RKO (cell line): Measurements from ENCODE around the gene BGN.

Experiments used
- DNase-seq: peaks from one replicate; pipeline ENCODE4 v3.0.0-alpha.2; 2016; ENCODE audit warnings: low spot score

The BGN gene

GRCh38 chrX:153507484-153508178 lies 12.9 kb downstream of the BGN start:
- DNase-seq: peak; percentile 67

- no peak for DNase-seq
Measured at GRCh38 chrX:153509592-153509991, 14.8 kb downstream of the BGN start.

- DNase-seq: no peak
Measured at GRCh38 chrX:153510383-153510782, 15.6 kb downstream of the BGN start.

GRCh38 chrX:153511784-153512500 lies 17.2 kb downstream of the BGN start:
- DNase-seq: no peak

- no peak for DNase-seq
Measured at GRCh38 chrX:153512501-153512893, 17.7 kb downstream of the BGN start.

- DNase-seq: no peak
Measured at GRCh38 chrX:153513265-153513664, 18.5 kb downstream of the BGN start.

- DNase-seq: no peak
Measured at GRCh38 chrX:153514259-153514658, 19.5 kb downstream of the BGN start.

- DNase-seq: no peak
Measured at GRCh38 chrX:153515435-153515834, 20.7 kb downstream of the BGN start.

GRCh38 chrX:153516073-153516472 lies 21.3 kb downstream of the BGN start:
- no peak for DNase-seq

- no peak for DNase-seq
Measured at GRCh38 chrX:153517423-153517822, 22.6 kb downstream of the BGN start, which contains the start of gene ATP2B3. TSS of gene ATP2B3 (plus strand) at chrX:153517642. CDS start at chrX:153536248, 18,606 bp downstream.

GRCh38 chrX:153517946-153518834 lies 23.4 kb downstream of the BGN start:
- DNase-seq: no peak

GRCh38 chrX:153519569-153520286 lies 24.9 kb downstream of the BGN start:
- DNase-seq: peak; percentile 8

GRCh38 chrX:153520287-153520917 lies 25.6 kb downstream of the BGN start:
- DNase-seq: no peak

- DNase-seq: no peak
Measured at GRCh38 chrX:153521034-153521433, 26.3 kb downstream of the BGN start.

GRCh38 chrX:153522259-153522658 lies 27.5 kb downstream of the BGN start:
- DNase-seq: no peak

- no peak for DNase-seq
Measured at GRCh38 chrX:153523269-153523668, 28.5 kb downstream of the BGN start.

GRCh38 chrX:153524234-153524633 lies 29.5 kb downstream of the BGN start:
- DNase-seq: no peak

- no peak for DNase-seq
Measured at GRCh38 chrX:153525451-153525850, 30.7 kb downstream of the BGN start.

- DNase-seq: no peak
Measured at GRCh38 chrX:153526042-153526441, 31.3 kb downstream of the BGN start.

GRCh38 chrX:153526801-153527200 lies 32.0 kb downstream of the BGN start:
- no peak for DNase-seq

- no peak for DNase-seq
Measured at GRCh38 chrX:153527208-153527607, 32.4 kb downstream of the BGN start.
